Muscle of back (tissue), 13 donors: ENCODE data around the gene ZNF182. TPM values are rescaled to one million over a fixed set of nuclear protein-coding genes. Genes with fewer than 3 reads are reported as not detected.
"Not testable (repeated sequence)": the region's sequence is repeated elsewhere in the genome, so short reads cannot be mapped to it uniquely, and the experiment has no call there.

Experiments
- DNase-seq, 3 donors: peaks; one replicate each; pipeline versions ENCODE4 v3.0.0 to v3.0.0-alpha.2; 2013
- long read RNA-seq, 9 donors: transcript quantifications; one replicate each; lab custom pipeline, GENCODE V29; 2026
- polyA plus RNA-seq, 10 donors: library from polyadenylated mRNA; unstranded; fragments of 120-200 nt; gene quantifications; one replicate each; pipeline ENCODE4 v1.2.1, GENCODE V29; 2013; ENCODE audit not compliant: insufficient read length in 10 of 10

Gene ZNF182
- polyA plus RNA-seq, result 1 to 10 TPM; 4.2 to 6.9 (median 5.2) TPM
- long read RNA-seq, donor 1, partial matches to known transcripts, result 0 of 1 reads
- long read RNA-seq, donor 1, other reads (novel, unspliced or antisense), result 0 of 1 reads
- long read RNA-seq, donor 2, result 0 reads
- long read RNA-seq, donor 3, result 0 reads
- long read RNA-seq, donor 4, result 0 reads
- long read RNA-seq, donor 5, partial matches to known transcripts, result 0 of 1 reads
- long read RNA-seq, donor 5, other reads (novel, unspliced or antisense), result 0 of 1 reads
- long read RNA-seq, donor 6, result 0 reads
- long read RNA-seq, donor 7, result 0 reads
- long read RNA-seq, donor 8, result 0 reads
- long read RNA-seq, donor 9, result 0 reads

- peak; percentile 90 to 95 (median 91) for DNase-seq
Measured at GRCh38 chrX:48003758-48004457, at the start of gene ZNF182. ZNF182 (minus strand) TSS chrX:48003989; CDS start chrX:48002609, 1,380 bp downstream.

- no peak for DNase-seq
Measured at GRCh38 chrX:48046846-48047245, 43.1 kb upstream of the ZNF182 start.

GRCh38 chrX:48045410-48046311, 41.9 kb upstream of the ZNF182 start:
- DNase-seq, result peak in 2 of 3 donors; percentile 28 to 59

GRCh38 chrX:48043056-48043455, 39.3 kb upstream of the ZNF182 start:
- no peak for DNase-seq

GRCh38 chrX:48035891-48036290, 32.1 kb upstream of the ZNF182 start:
- no peak for DNase-seq

- not testable (repeated sequence) for DNase-seq
Measured at GRCh38 chrX:48030641-48031173, 26.9 kb upstream of the ZNF182 start.

GRCh38 chrX:48030237-48030636, 26.4 kb upstream of the ZNF182 start:
- no peak for DNase-seq

- no peak for DNase-seq
Measured at GRCh38 chrX:48028091-48028490, 24.3 kb upstream of the ZNF182 start.

- DNase-seq, result peak in 1 of 3 donors; percentile 10
Measured at GRCh38 chrX:48027545-48027944, 23.8 kb upstream of the ZNF182 start.

GRCh38 chrX:48025561-48025960, 21.8 kb upstream of the ZNF182 start:
- DNase-seq, result peak in 2 of 3 donors; percentile 44 to 73

GRCh38 chrX:48022738-48023137, 18.9 kb upstream of the ZNF182 start:
- no peak for DNase-seq

GRCh38 chrX:48022100-48022499, 18.3 kb upstream of the ZNF182 start:
- no peak for DNase-seq

- DNase-seq, result peak; percentile 66 to 94 (median 80)
Measured at GRCh38 chrX:48021026-48021900, 17.5 kb upstream of the ZNF182 start.

- DNase-seq, result not testable (repeated sequence)
Measured at GRCh38 chrX:48020472-48020871, 16.7 kb upstream of the ZNF182 start.

GRCh38 chrX:48019892-48020291, 16.1 kb upstream of the ZNF182 start:
- not testable (repeated sequence) for DNase-seq

GRCh38 chrX:48016583-48017310, 13.0 kb upstream of the ZNF182 start:
- not testable (repeated sequence) for DNase-seq

GRCh38 chrX:48009445-48009960, 5.7 kb upstream of the ZNF182 start:
- not testable (repeated sequence) for DNase-seq

- not testable (repeated sequence) for DNase-seq
Measured at GRCh38 chrX:48006688-48007087, 2.9 kb upstream of the ZNF182 start, which contains the start of gene SPACA5. SPACA5 (plus strand) TSS chrX:48006988; CDS start chrX:48007803, 815 bp downstream.

GRCh38 chrX:48003367-48003757, 427 bp downstream of the ZNF182 start:
- no peak for DNase-seq

GRCh38 chrX:48002929-48003328, 860 bp downstream of the ZNF182 start:
- DNase-seq, result no peak
